HepG2 (cell line): ENCODE data around the gene LASP1. TPM values are rescaled to one million over a fixed set of nuclear protein-coding genes. Genes with fewer than 3 reads are reported as not detected.

Experiments
- ARID4A ChIP-seq: sonication (generic); formaldehyde crosslinking; IDR thresholded peaks from 2 replicates; pipeline ENCODE4 v1.5.0; 2020; ENCODE audit warnings: mild to moderate bottlenecking, missing genetic modification reagents, borderline replicate concordance
- FIP1L1 ChIP-seq: fragments of 200-400 bp; formaldehyde crosslinking; IDR thresholded peaks from 2 replicates; pipeline ENCODE4 v1.6.1; 2018; ENCODE audit warnings: low read depth, mild to moderate bottlenecking, low read length, moderate library complexity, borderline replicate concordance; ENCODE audit not compliant: insufficient read depth
- GABPB1 ChIP-seq: IDR thresholded peaks from 2 replicates; pipeline ENCODE4 v1.6.1; 2016; ENCODE audit warnings: mild to moderate bottlenecking, missing genetic modification reagents, moderate library complexity, missing compliant biosample characterization
- MEIS2 ChIP-seq: sonication (generic); formaldehyde crosslinking; IDR thresholded peaks from 2 replicates; pipeline ENCODE4 v1.9.0; 2021; ENCODE audit warnings: mild to moderate bottlenecking, missing genetic modification reagents
- NCOA5 ChIP-seq: sonication (generic); formaldehyde crosslinking; IDR thresholded peaks from 2 replicates; pipeline ENCODE4 v1.4.0; 2020; ENCODE audit warnings: missing genetic modification reagents
- NFIB ChIP-seq: sonication (generic); formaldehyde crosslinking; IDR thresholded peaks from 2 replicates; pipeline ENCODE4 v1.9.0; 2021; ENCODE audit warnings: missing genetic modification reagents, mild to moderate bottlenecking, borderline replicate concordance
- RBM22 ChIP-seq: fragments of 200-400 bp; formaldehyde crosslinking; optimal IDR thresholded peaks from 2 replicates; pipeline ENCODE3; 2017; ENCODE audit warnings: mild to moderate bottlenecking, low read length, moderate library complexity
- RBM39 ChIP-seq: fragments of 200-400 bp; formaldehyde crosslinking; IDR thresholded peaks from one replicate; pipeline ENCODE4 v1.6.1; 2018; ENCODE audit warnings: antibody characterized with exemption, mild to moderate bottlenecking, low read depth, low read length; ENCODE audit not compliant: poor library complexity, severe bottlenecking
- SATB2 ChIP-seq: sonication (generic); formaldehyde crosslinking; IDR thresholded peaks from 2 replicates; pipeline ENCODE4 v1.5.0; 2020; ENCODE audit warnings: missing genetic modification reagents
- ZBTB21 ChIP-seq: sonication (generic); formaldehyde crosslinking; IDR thresholded peaks from 2 replicates; pipeline ENCODE4 v1.4.0; 2020; ENCODE audit warnings: missing genetic modification reagents
- ZNF317 ChIP-seq: sonication (generic); formaldehyde crosslinking; IDR thresholded peaks from 2 replicates; pipeline ENCODE4 v1.5.0; 2020; ENCODE audit warnings: mild to moderate bottlenecking, missing genetic modification reagents
- ZNF318 ChIP-seq: sonication (generic); formaldehyde crosslinking; IDR thresholded peaks from 2 replicates; pipeline ENCODE4 v1.4.0; 2020; ENCODE audit warnings: mild to moderate bottlenecking, missing genetic modification reagents
- ZNF383 ChIP-seq: sonication (generic); formaldehyde crosslinking; IDR thresholded peaks from 2 replicates; pipeline ENCODE4 v1.4.0; 2020; ENCODE audit warnings: missing genetic modification reagents, mild to moderate bottlenecking, borderline replicate concordance
- ZNF564 ChIP-seq: sonication (generic); formaldehyde crosslinking; IDR thresholded peaks from 2 replicates; pipeline ENCODE4 v1.8.1; 2023; ENCODE audit warnings: mild to moderate bottlenecking, missing genetic modification reagents
- ZNF781 ChIP-seq: sonication (generic); formaldehyde crosslinking; IDR thresholded peaks from 2 replicates; pipeline ENCODE4 v1.5.1; 2020; ENCODE audit warnings: borderline replicate concordance, mild to moderate bottlenecking, missing genetic modification reagents; ENCODE audit errors: not compliant biosample characterization
- polyA plus RNA-seq, 8 experiments: library from polyadenylated mRNA; depleted of rRNA in 3 of 8; stranded (reverse) in 7 of 8; unstranded in 1 of 8; fragments of >200 nt; fragmentation: Illumina TruSeq in 4 of 8; extraction: Trizol in 4 of 8; gene quantifications; 2 replicates each; pipeline versions ENCODE4 v1.2.1 to v1.2.3, GENCODE V29; 2011 to 2016; ENCODE audit warnings: low read depth in 4 of 8, missing spikeins in 1 of 8, mixed read lengths in 1 of 8; ENCODE audit not compliant: insufficient read depth in 1 of 8
- total RNA-seq, 5 experiments: library from RNA; depleted of rRNA; stranded (reverse); fragments of >200 nt; fragmentation: Illumina TruSeq; extraction: Trizol; gene quantifications; 2 replicates each; pipeline ENCODE4 v1.2.3, GENCODE V29; 2016; ENCODE audit warnings: low read depth in 1 of 5

Gene LASP1
- total and polyA plus RNA-seq, 2 of the 13 experiments (the other 11 are each of a cell fraction or from before 2014, with no cell fraction given), result 70.1 to 97.0 TPM

GRCh38 chr17:38871247-38872015, 1.6 kb downstream of the LASP1 start (continued):
- TF ChIP-seq ZNF318, result peak; percentile 86; the same call in 1 of the 2 replicates
- TF ChIP-seq ZNF781, result peak; percentile 72
- no peak for TF ChIP-seq NFIB
- no peak; the same call in 1 of the 2 replicates for TF ChIP-seq GABPB1
- TF ChIP-seq ZNF383 (CRISPR knock-in tag), result no peak
- TF ChIP-seq ARID4A (CRISPR knock-in tag), result peak; percentile 85
- no peak for TF ChIP-seq RBM39
- no peak for TF ChIP-seq ZNF317 (CRISPR knock-in tag)
- no peak for TF ChIP-seq NCOA5
- TF ChIP-seq ZBTB21 (CRISPR knock-in tag), result no peak
- peak; percentile 90 for TF ChIP-seq RBM22
- no peak for TF ChIP-seq FIP1L1
- TF ChIP-seq MEIS2 (CRISPR knock-in tag), result peak; percentile 71; the same call in 1 of the 2 replicates
- no peak for TF ChIP-seq SATB2 (CRISPR knock-in tag)
- peak; percentile 43; the same call in 1 of the 2 replicates for TF ChIP-seq ZNF564
